ENCODE data around the gene POLR2J2.
"Not testable (repeated sequence)": the region's sequence is repeated elsewhere in the genome, so short reads cannot be mapped to it uniquely, and the experiment has no call there.

DNA sequence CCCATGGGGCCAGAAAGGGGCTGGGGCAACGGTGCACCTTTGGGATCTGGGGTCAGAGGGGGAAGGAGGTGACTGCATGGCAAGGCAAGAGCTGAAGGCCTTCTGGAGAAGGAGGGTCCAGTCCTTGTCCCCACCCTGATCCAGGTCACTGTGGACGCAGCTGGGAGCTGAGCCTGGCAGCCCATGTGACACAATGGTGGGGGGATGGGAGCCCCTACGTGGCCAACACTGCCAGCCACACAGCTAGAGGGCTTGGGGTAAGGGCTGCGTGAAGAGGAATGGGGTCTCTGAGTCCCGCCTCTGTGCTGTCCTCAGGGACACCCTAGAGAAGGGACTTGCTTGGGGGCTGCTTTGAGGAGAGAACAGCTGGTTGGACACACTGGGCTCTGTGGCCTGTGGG lies 9.3 kb upstream of the POLR2J2 start:
- TF ChIP-seq, protein P1, sequence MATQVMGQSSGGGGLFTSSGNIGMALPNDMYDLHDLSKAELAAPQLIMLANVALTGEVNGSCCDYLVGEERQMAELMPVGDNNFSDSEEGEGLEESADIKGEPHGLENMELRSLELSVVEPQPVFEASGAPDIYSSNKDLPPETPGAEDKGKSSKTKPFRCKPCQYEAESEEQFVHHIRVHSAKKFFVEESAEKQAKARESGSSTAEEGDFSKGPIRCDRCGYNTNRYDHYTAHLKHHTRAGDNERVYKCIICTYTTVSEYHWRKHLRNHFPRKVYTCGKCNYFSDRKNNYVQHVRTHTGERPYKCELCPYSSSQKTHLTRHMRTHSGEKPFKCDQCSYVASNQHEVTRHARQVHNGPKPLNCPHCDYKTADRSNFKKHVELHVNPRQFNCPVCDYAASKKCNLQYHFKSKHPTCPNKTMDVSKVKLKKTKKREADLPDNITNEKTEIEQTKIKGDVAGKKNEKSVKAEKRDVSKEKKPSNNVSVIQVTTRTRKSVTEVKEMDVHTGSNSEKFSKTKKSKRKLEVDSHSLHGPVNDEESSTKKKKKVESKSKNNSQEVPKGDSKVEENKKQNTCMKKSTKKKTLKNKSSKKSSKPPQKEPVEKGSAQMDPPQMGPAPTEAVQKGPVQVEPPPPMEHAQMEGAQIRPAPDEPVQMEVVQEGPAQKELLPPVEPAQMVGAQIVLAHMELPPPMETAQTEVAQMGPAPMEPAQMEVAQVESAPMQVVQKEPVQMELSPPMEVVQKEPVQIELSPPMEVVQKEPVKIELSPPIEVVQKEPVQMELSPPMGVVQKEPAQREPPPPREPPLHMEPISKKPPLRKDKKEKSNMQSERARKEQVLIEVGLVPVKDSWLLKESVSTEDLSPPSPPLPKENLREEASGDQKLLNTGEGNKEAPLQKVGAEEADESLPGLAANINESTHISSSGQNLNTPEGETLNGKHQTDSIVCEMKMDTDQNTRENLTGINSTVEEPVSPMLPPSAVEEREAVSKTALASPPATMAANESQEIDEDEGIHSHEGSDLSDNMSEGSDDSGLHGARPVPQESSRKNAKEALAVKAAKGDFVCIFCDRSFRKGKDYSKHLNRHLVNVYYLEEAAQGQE (IDR thresholded peaks at IDR 0.05; ENCODE audit: unreplicated experiment), result not testable (repeated sequence)
- not testable (repeated sequence) for TF ChIP-seq EZH2 (IDR thresholded peaks at IDR 0.05; ENCODE audit: low read depth, unreplicated experiment); CTCF (conservative IDR thresholded peaks at IDR 0.05; ENCODE audit: low read depth in 2 of 2); ZNF462 (CRISPR knock-in tag; IDR thresholded peaks at IDR 0.05); STAT1 (IDR thresholded peaks at IDR 0.05; ENCODE audit: unreplicated experiment); POLR2AphosphoS5 (IDR thresholded peaks at IDR 0.05; ENCODE audit: low read depth); NANOG (IDR thresholded peaks at IDR 0.05; ENCODE audit: borderline replicate concordance); CREB1 (CRISPR knock-in tag; IDR thresholded peaks at IDR 0.05; ENCODE audit: low read depth); EZH2phosphoT487 (IDR thresholded peaks at IDR 0.05; ENCODE audit: unreplicated experiment)
- TF ChIP-seq, protein P2, sequence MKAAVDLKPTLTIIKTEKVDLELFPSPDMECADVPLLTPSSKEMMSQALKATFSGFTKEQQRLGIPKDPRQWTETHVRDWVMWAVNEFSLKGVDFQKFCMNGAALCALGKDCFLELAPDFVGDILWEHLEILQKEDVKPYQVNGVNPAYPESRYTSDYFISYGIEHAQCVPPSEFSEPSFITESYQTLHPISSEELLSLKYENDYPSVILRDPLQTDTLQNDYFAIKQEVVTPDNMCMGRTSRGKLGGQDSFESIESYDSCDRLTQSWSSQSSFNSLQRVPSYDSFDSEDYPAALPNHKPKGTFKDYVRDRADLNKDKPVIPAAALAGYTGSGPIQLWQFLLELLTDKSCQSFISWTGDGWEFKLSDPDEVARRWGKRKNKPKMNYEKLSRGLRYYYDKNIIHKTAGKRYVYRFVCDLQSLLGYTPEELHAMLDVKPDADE (IDR thresholded peaks at IDR 0.05), result not testable (repeated sequence)

All from GM23338 (cell line).